Neural crest cell (in vitro differentiated cells): ENCODE measurements around the gene AGAP2. TPM values are rescaled to one million over a fixed set of nuclear protein-coding genes. Genes with fewer than 3 reads are reported as not detected.

ENCODE experiments used
- DNase-seq: peaks from one replicate; pipeline ENCODE4 v3.0.0; 2021; ENCODE audit warnings: low read depth, mixed read lengths, low spot score
- H3K27ac Mint-ChIP-seq: one replicate; pipeline ENCODE4 v1.8.0; 2021; ENCODE audit warnings: mild to moderate bottlenecking, mixed read lengths; ENCODE audit not compliant: unreplicated experiment
- H3K27me3 Mint-ChIP-seq: 2 replicates; pipeline ENCODE4 v1.8.0; 2021; ENCODE audit warnings: low read depth, mild to moderate bottlenecking, mixed read lengths
- H3K36me3 Mint-ChIP-seq: 2 replicates; pipeline ENCODE4 v1.8.0; 2021; ENCODE audit warnings: low read depth, mild to moderate bottlenecking, mixed read lengths
- H3K4me1 Mint-ChIP-seq: 2 replicates; pipeline ENCODE4 v1.8.0; 2021; ENCODE audit warnings: mixed read lengths
- H3K4me3 Mint-ChIP-seq: one replicate; pipeline ENCODE4 v1.8.0; 2021; ENCODE audit warnings: mild to moderate bottlenecking, mixed read lengths
- H3K9me3 Mint-ChIP-seq: 2 replicates; pipeline ENCODE4 v1.8.0; 2021; ENCODE audit warnings: mixed read lengths
- CTCF ChIP-seq: fragments of 200-600 bp; sonication (generic); conservative IDR thresholded peaks from 2 replicates; pipeline ENCODE4 v1.5.0; 2021; ENCODE audit warnings: antibody characterized with exemption, mild to moderate bottlenecking
- total RNA-seq: library from RNA; stranded (reverse); gene quantifications from 2 replicates; pipeline ENCODE4 v1.2.1, GENCODE V29; 2021

Gene AGAP2
- total RNA-seq, 1 donor from 2014 or later, result 4.1 TPM

- H3K4me1 Mint-ChIP-seq, result peaks cover 21% of the 10 kb centered on the region
- peaks cover 91% of the 10 kb centered on the region for H3K27me3 Mint-ChIP-seq
- no peaks in the 10 kb centered on the region for H3K36me3 Mint-ChIP-seq
- H3K27ac Mint-ChIP-seq, result peak overlapping the region; percentile 62
- H3K9me3 Mint-ChIP-seq, result no peaks in the 10 kb centered on the region
- no peak for DNase-seq
- no peak for TF ChIP-seq CTCF
- H3K4me3 Mint-ChIP-seq, result peak overlapping the region; percentile 47
These were observed 3.2 kb downstream of the AGAP2 start for GRCh38 chr12:57735198-57735855.

GRCh38 chr12:57734591-57734990 lies 4.0 kb downstream of the AGAP2 start:
- no peak for DNase-seq
- H3K9me3 Mint-ChIP-seq, result no peaks in the 10 kb centered on the region
- peaks cover 91% of the 10 kb centered on the region for H3K27me3 Mint-ChIP-seq
- no peaks in the 10 kb centered on the region for H3K36me3 Mint-ChIP-seq
- no peak overlapping the region for H3K27ac Mint-ChIP-seq
- peaks cover 21% of the 10 kb centered on the region for H3K4me1 Mint-ChIP-seq
- peak overlapping the region; percentile 47 for H3K4me3 Mint-ChIP-seq
- no peak for TF ChIP-seq CTCF

GRCh38 chr12:57733928-57734327 lies 4.6 kb downstream of the AGAP2 start:
- no peak for TF ChIP-seq CTCF
- DNase-seq, result no peak
- no peak overlapping the region for H3K27ac Mint-ChIP-seq
- peaks cover 91% of the 10 kb centered on the region for H3K27me3 Mint-ChIP-seq
- peaks cover 15% of the 10 kb centered on the region for H3K4me1 Mint-ChIP-seq
- no peak overlapping the region for H3K4me3 Mint-ChIP-seq
- H3K9me3 Mint-ChIP-seq, result no peaks in the 10 kb centered on the region
- peaks cover 2% of the 10 kb centered on the region for H3K36me3 Mint-ChIP-seq

- H3K27me3 Mint-ChIP-seq, result peaks cover 95% of the 10 kb centered on the region
- peaks cover 13% of the 10 kb centered on the region for H3K4me1 Mint-ChIP-seq
- no peak for TF ChIP-seq CTCF
- H3K36me3 Mint-ChIP-seq, result peaks cover 2% of the 10 kb centered on the region
- no peak for DNase-seq
- no peaks in the 10 kb centered on the region for H3K9me3 Mint-ChIP-seq
- H3K4me3 Mint-ChIP-seq, result no peak overlapping the region
- H3K27ac Mint-ChIP-seq, result no peak overlapping the region
These were observed 5.6 kb downstream of the AGAP2 start for GRCh38 chr12:57732726-57733593.

GRCh38 chr12:57732270-57732669 lies 6.3 kb downstream of the AGAP2 start:
- TF ChIP-seq CTCF, result no peak

More at GRCh38 chr12:57732270-57732669, 6.3 kb downstream of the AGAP2 start:
- H3K27me3 Mint-ChIP-seq, result peaks cover 100% of the 10 kb centered on the region
- H3K27ac Mint-ChIP-seq, result no peak overlapping the region
- no peaks in the 10 kb centered on the region for H3K9me3 Mint-ChIP-seq
- H3K4me3 Mint-ChIP-seq, result no peak overlapping the region
- DNase-seq, result no peak
- peaks cover 17% of the 10 kb centered on the region for H3K4me1 Mint-ChIP-seq
- H3K36me3 Mint-ChIP-seq, result peaks cover 2% of the 10 kb centered on the region
